Activated naive CD4-positive, alpha-beta T cell treated with anti-CD3 and anti-CD28 coated beads for 36 hours (primary cell): ENCODE data around the gene PCGF1. TPM values are rescaled to one million over a fixed set of nuclear protein-coding genes. Genes with fewer than 3 reads are reported as not detected.
A peak's percentile ranks its signal among the peaks of the same experiment; 100 is the strongest.
"Not testable (repeated sequence)": the region's sequence is repeated elsewhere in the genome, so short reads cannot be mapped to it uniquely, and the experiment has no call there.

ENCODE experiments used
- CTCF ChIA-PET: fragments of 350-600 bp; sonication (Branson Sonifier 250); formaldehyde crosslinking; loops from one replicate; lab custom pipeline; 2021; ENCODE audit warnings: antibody characterized with exemption; lab: Charles Lee
- DNase-seq: peaks from one replicate; pipeline ENCODE4 v3.0.0-alpha.2; 2020
- H3K27ac Mint-ChIP-seq: one replicate; pipeline ENCODE4 v1.8.0; 2021; ENCODE audit warnings: mild to moderate bottlenecking, mixed read lengths
- H3K27me3 Mint-ChIP-seq: one replicate; pipeline ENCODE4 v1.8.0; 2021; ENCODE audit warnings: low read depth, mixed read lengths
- H3K36me3 Mint-ChIP-seq: one replicate; pipeline ENCODE4 v1.8.0; 2021; ENCODE audit warnings: low read depth, mixed read lengths
- H3K4me1 Mint-ChIP-seq: one replicate; pipeline ENCODE4 v1.8.0; 2021; ENCODE audit warnings: low read depth, mixed read lengths
- H3K4me3 Mint-ChIP-seq: one replicate; pipeline ENCODE4 v1.8.0; 2021; ENCODE audit warnings: mild to moderate bottlenecking, moderate library complexity, mixed read lengths
- H3K9me3 Mint-ChIP-seq: one replicate; pipeline ENCODE4 v1.8.0; 2021; ENCODE audit warnings: mixed read lengths
- intact Hi-C: fragments of 100-400 bp; cut with micrococcal nuclease; formaldehyde crosslinking; loops from one replicate; pipeline ENCODE4 v1.15.1; 2023
- total RNA-seq, 2 experiments: library from RNA; stranded (reverse); gene quantifications; one replicate each; pipeline ENCODE4 v1.2.3, GENCODE V29; 2021

PCGF1 gene
- total RNA-seq, 2 experiments from 2014 or later: 21.1 to 24.4 TPM

GRCh38 chr2:74491648-74492544 lies 15.6 kb downstream of the PCGF1 start:
- Mint-ChIP-seq H3K36me3 (peaks cover 21% of the 10 kb centered on the region), H3K4me3 (no peak overlapping the region), H3K27me3 (no peaks in the 10 kb centered on the region), H3K27ac (no peak overlapping the region), H3K4me1 (no peaks in the 10 kb centered on the region), H3K9me3 (no peaks in the 10 kb centered on the region)
- CTCF ChIA-PET: interaction anchor here (1.3 to 3.9 kb wide), 2 partner anchors 9 to 95 kb away, joined by 4 to 21 read pairs; partner anchors contain the start of genes CCDC142 and TTC31
- intact Hi-C loops: no loop called here
- DNase-seq: no peak

- peaks cover 2% of the 10 kb centered on the region for H3K4me1 Mint-ChIP-seq
- no peak overlapping the region for H3K27ac Mint-ChIP-seq
- intact Hi-C loops: no loop called here
- CTCF ChIA-PET: no interaction called here
- no peaks in the 10 kb centered on the region for H3K9me3 Mint-ChIP-seq
- H3K36me3 Mint-ChIP-seq: peaks cover 27% of the 10 kb centered on the region
- no peaks in the 10 kb centered on the region for H3K27me3 Mint-ChIP-seq
- no peak for DNase-seq
- H3K4me3 Mint-ChIP-seq: no peak overlapping the region
These were observed 17.6 kb downstream of the PCGF1 start for GRCh38 chr2:74489906-74490305.

- CTCF ChIA-PET: interaction anchor here (0.6 kb wide), 1 partner anchor 172 kb away, joined by 3 read pairs; no protein-coding TSS in a partner anchor
- Mint-ChIP-seq H3K4me1 (peaks cover 6% of the 10 kb centered on the region), H3K9me3 (no peaks in the 10 kb centered on the region), H3K36me3 (peaks cover 27% of the 10 kb centered on the region), H3K4me3 (no peak overlapping the region), H3K27ac (no peak overlapping the region), H3K27me3 (no peaks in the 10 kb centered on the region)
- no peak for DNase-seq
- intact Hi-C loops: no loop called here
These were observed 18.6 kb downstream of the PCGF1 start for GRCh38 chr2:74488643-74489481.

GRCh38 chr2:74486141-74486540 lies 21.4 kb downstream of the PCGF1 start:
- H3K4me1 Mint-ChIP-seq: peaks cover 15% of the 10 kb centered on the region
- DNase-seq: no peak
- no peaks in the 10 kb centered on the region for H3K9me3 Mint-ChIP-seq
- no peak overlapping the region for H3K4me3 Mint-ChIP-seq
- intact Hi-C loops: no loop called here
- CTCF ChIA-PET: interaction anchor here (8.2 kb wide), 1 partner anchor 100 kb away, joined by 144 read pairs; no protein-coding TSS in a partner anchor
- peaks cover 16% of the 10 kb centered on the region for H3K36me3 Mint-ChIP-seq
- no peak overlapping the region for H3K27ac Mint-ChIP-seq
- no peaks in the 10 kb centered on the region for H3K27me3 Mint-ChIP-seq

GRCh38 chr2:74483675-74484164 lies 23.8 kb downstream of the PCGF1 start:
- DNase-seq, H3K27me3 Mint-ChIP-seq, H3K9me3 Mint-ChIP-seq: not testable (repeated sequence)
- Mint-ChIP-seq H3K4me1 (peaks cover 32% of the 10 kb centered on the region), H3K36me3 (peaks cover 18% of the 10 kb centered on the region), H3K27ac (peak overlapping the region; percentile 98), H3K4me3 (peak overlapping the region; percentile 93)
- intact Hi-C loops: loop anchor here (1.0 to 5.0 kb wide), 11 partner anchors 11 to 393 kb away; partner anchors contain the start of genes AUP1, HK2, HTRA2 and MRPL53
- CTCF ChIA-PET: interaction anchor here (0.6 to 8.2 kb wide), 19 partner anchors 8 to 804 kb away, joined by 3 to 144 read pairs (median 4); partner anchors contain the start of genes HTRA2, INO80B and MRPL53

- no peaks in the 10 kb centered on the region for H3K9me3 Mint-ChIP-seq
- intact Hi-C loops: loop anchor here (1.0 to 5.0 kb wide), 11 partner anchors 11 to 393 kb away; partner anchors contain the start of genes AUP1, HK2, HTRA2 and MRPL53
- peak within 1 kb of the TSS; percentile 98 for H3K27ac Mint-ChIP-seq
- peak; percentile 97 for DNase-seq
- peak within 1 kb of the TSS; percentile 93 for H3K4me3 Mint-ChIP-seq
- H3K27me3 Mint-ChIP-seq: no peaks in the 10 kb centered on the region
- H3K36me3 Mint-ChIP-seq: peaks cover 17% of the 10 kb centered on the region
- H3K4me1 Mint-ChIP-seq: peaks cover 32% of the 10 kb centered on the region
- CTCF ChIA-PET: interaction anchor here (0.5 to 8.2 kb wide), 23 partner anchors 8 to 198 kb away, joined by 3 to 144 read pairs (median 4); partner anchors contain the start of genes AUP1, HTRA2, INO80B and LBX2
These were observed 24.5 kb downstream of the PCGF1 start, which contains the start of the genes CCDC142 and TTC31 for GRCh38 chr2:74482801-74483674. Gene CCDC142, minus strand, starts transcription at chr2:74482998. Its CDS starts 161 bp downstream, at chr2:74482837. Gene TTC31, plus strand, starts transcription at chr2:74483081. Its CDS starts 15 bp downstream, at chr2:74483096.

GRCh38 chr2:74481961-74482800 lies 25.3 kb downstream of the PCGF1 start:
- intact Hi-C loops: loop anchor here (2.0 to 5.0 kb wide), 2 partner anchors 235 to 353 kb away; partner anchors contain the start of gene HK2
- H3K27me3 Mint-ChIP-seq: no peaks in the 10 kb centered on the region

GRCh38 chr2:74481431-74481830 lies 26.1 kb downstream of the PCGF1 start:
- Mint-ChIP-seq H3K27ac (no peak overlapping the region), H3K36me3 (peaks cover 16% of the 10 kb centered on the region), H3K4me3 (peak overlapping the region; percentile 93), H3K4me1 (peaks cover 32% of the 10 kb centered on the region), H3K9me3 (no peaks in the 10 kb centered on the region), H3K27me3 (no peaks in the 10 kb centered on the region)
- intact Hi-C loops: loop anchor here (5.0 kb wide), 1 partner anchor 236 kb away; no protein-coding TSS in a partner anchor
- CTCF ChIA-PET: interaction anchor here (1.1 to 8.2 kb wide), 10 partner anchors 9 to 104 kb away, joined by 3 to 144 read pairs (median 9); partner anchors contain the start of genes HTRA2, INO80B, LBX2 and MRPL53
- DNase-seq: no peak

More at GRCh38 chr2:74481961-74482800, 25.3 kb downstream of the PCGF1 start:
- peak overlapping the region; percentile 98 for H3K27ac Mint-ChIP-seq
- peak overlapping the region; percentile 93 for H3K4me3 Mint-ChIP-seq
- H3K36me3 Mint-ChIP-seq: peaks cover 16% of the 10 kb centered on the region
- DNase-seq: peak; percentile 57
- no peaks in the 10 kb centered on the region for H3K9me3 Mint-ChIP-seq
- H3K4me1 Mint-ChIP-seq: peaks cover 32% of the 10 kb centered on the region
- CTCF ChIA-PET: interaction anchor here (0.5 to 8.2 kb wide), 18 partner anchors 7 to 109 kb away, joined by 3 to 144 read pairs (median 6); partner anchors contain the start of genes AUP1, HTRA2, INO80B and LBX2

GRCh38 chr2:74474899-74475298 lies 32.6 kb downstream of the PCGF1 start:
- H3K9me3 Mint-ChIP-seq: no peaks in the 10 kb centered on the region
- H3K4me1 Mint-ChIP-seq: peaks cover 23% of the 10 kb centered on the region
- H3K36me3 Mint-ChIP-seq: peaks cover 22% of the 10 kb centered on the region
- intact Hi-C loops: loop anchor here (2.0 kb wide), 1 partner anchor 142 kb away; no protein-coding TSS in a partner anchor
- no peak for DNase-seq
- no peak overlapping the region for H3K4me3 Mint-ChIP-seq
- no peak overlapping the region for H3K27ac Mint-ChIP-seq
- CTCF ChIA-PET: interaction anchor here (0.9 to 1.2 kb wide), 6 partner anchors 8 to 140 kb away, joined by 3 to 5 read pairs (median 4); partner anchors contain the start of genes CCDC142, TTC31 and WBP1
- no peaks in the 10 kb centered on the region for H3K27me3 Mint-ChIP-seq

GRCh38 chr2:74474481-74474880 lies 33.0 kb downstream of the PCGF1 start:
- intact Hi-C loops: loop anchor here (2.0 kb wide), 1 partner anchor 142 kb away; no protein-coding TSS in a partner anchor

More at GRCh38 chr2:74474481-74474880, 33.0 kb downstream of the PCGF1 start:
- H3K36me3 Mint-ChIP-seq: peaks cover 21% of the 10 kb centered on the region
- H3K9me3 Mint-ChIP-seq: no peaks in the 10 kb centered on the region
- no peak overlapping the region for H3K27ac Mint-ChIP-seq
- no peaks in the 10 kb centered on the region for H3K27me3 Mint-ChIP-seq
- H3K4me3 Mint-ChIP-seq: peak overlapping the region; percentile 12
- H3K4me1 Mint-ChIP-seq: peaks cover 23% of the 10 kb centered on the region
- CTCF ChIA-PET: interaction anchor here (0.7 to 1.1 kb wide), 3 partner anchors 9 to 139 kb away, joined by 3 to 4 read pairs (median 4); partner anchors contain the start of genes CCDC142 and TTC31
- no peak for DNase-seq
